Astrocyte of the hippocampus (primary cell): ENCODE results near the gene OR9Q1.

Experiments
- DNase-seq: peaks from one replicate; pipeline ENCODE4 v3.0.0; 2011; ENCODE audit warnings: low read depth, low spot score

The OR9Q1 gene

GRCh38 chr11:58030653-58031052 is 7.0 kb downstream of the OR9Q1 start, which contains the start of gene OR6Q1:
TSS of gene OR6Q1 (plus strand) at chr11:58030953. CDS start at chr11:58030953, 0 bp downstream.
- DNase-seq, result no peak

- DNase-seq, result no peak
Observed at GRCh38 chr11:58034471-58034870, 10.8 kb downstream of the OR9Q1 start.

- no peak for DNase-seq
Observed at GRCh38 chr11:58039589-58039988, 15.9 kb downstream of the OR9Q1 start.

GRCh38 chr11:58043379-58043778 is 19.7 kb downstream of the OR9Q1 start:
- DNase-seq, result no peak

- DNase-seq, result no peak
Observed at GRCh38 chr11:58046231-58046630, 22.6 kb downstream of the OR9Q1 start.

GRCh38 chr11:58047818-58048217 is 24.1 kb downstream of the OR9Q1 start:
- no peak for DNase-seq

- DNase-seq, result no peak
Observed at GRCh38 chr11:58055806-58056401, 32.2 kb downstream of the OR9Q1 start.

- peak; percentile 38 for DNase-seq
Observed at GRCh38 chr11:58057481-58057880, 33.8 kb downstream of the OR9Q1 start.

- no peak for DNase-seq
Observed at GRCh38 chr11:58058276-58059006, 34.8 kb downstream of the OR9Q1 start.

- peak; percentile 94 for DNase-seq
Observed at GRCh38 chr11:58059007-58059350, 35.3 kb downstream of the OR9Q1 start.

- no peak for DNase-seq
Observed at GRCh38 chr11:58060535-58060934, 36.9 kb downstream of the OR9Q1 start.

GRCh38 chr11:58060939-58061672 is 37.4 kb downstream of the OR9Q1 start:
- no peak for DNase-seq

GRCh38 chr11:58061813-58062212 is 38.1 kb downstream of the OR9Q1 start:
- DNase-seq, result peak; percentile 56

GRCh38 chr11:58067685-58068084 is 44.0 kb downstream of the OR9Q1 start:
- no peak for DNase-seq

GRCh38 chr11:58068655-58069054 is 45.0 kb downstream of the OR9Q1 start:
- no peak for DNase-seq

- no peak for DNase-seq
Observed at GRCh38 chr11:58070585-58070984, 46.9 kb downstream of the OR9Q1 start.

- DNase-seq, result peak; percentile 32
Observed at GRCh38 chr11:58075781-58076180, 52.1 kb downstream of the OR9Q1 start.

- DNase-seq, result no peak
Observed at GRCh38 chr11:58086528-58086927, 62.8 kb downstream of the OR9Q1 start.

GRCh38 chr11:58097437-58097836 is 73.8 kb downstream of the OR9Q1 start:
- no peak for DNase-seq

- DNase-seq, result no peak
Observed at GRCh38 chr11:58121096-58121495, 97.4 kb downstream of the OR9Q1 start.

- DNase-seq, result peak; percentile 0
Observed at GRCh38 chr11:58125469-58125868, 101.8 kb downstream of the OR9Q1 start, which contains the start of gene OR9I1. TSS of gene OR9I1 (minus strand) at chr11:58125530. CDS start at chr11:58119444, 6,086 bp downstream.

- no peak for DNase-seq
Observed at GRCh38 chr11:58127350-58127749, 103.7 kb downstream of the OR9Q1 start.
